A549 (cell line): ENCODE measurements around the gene RXFP2. TPM values are rescaled to one million over a fixed set of nuclear protein-coding genes. Genes with fewer than 3 reads are reported as not detected.

Experiments used
- ATAC-seq, 2 experiments: fragments of 200-7000 bp in 1 of 2; fragments of >200 bp in 1 of 2; cut with Nextera tagmentation in 1 of 2; cut with Tn5 transposase in 1 of 2; 3 replicates each; pipeline versions ENCODE4 v1.8.0 to v1.9.1; 2018 to 2020; ENCODE audit warnings: mild to moderate bottlenecking in 1 of 2, moderate library complexity in 1 of 2
- CTCF ChIA-PET: fragments of 300-600 bp; sonication (Branson Sonifier 250); formaldehyde crosslinking; extraction: SDS; loops from one replicate; lab custom pipeline; 2021; ENCODE audit warnings: antibody characterized with exemption, inconsistent platforms; lab: Yijun Ruan, JAX
- POLR2A ChIA-PET: fragments of 350-600 bp; formaldehyde crosslinking; extraction: SDS; loops from one replicate; lab custom pipeline; 2021; ENCODE audit warnings: antibody characterized with exemption, inconsistent platforms; lab: Yijun Ruan, JAX
- DNase-seq, 2 experiments: peaks; one replicate each; pipeline versions ENCODE4 v3.0.0 to v3.0.0-alpha.2; 2011 to 2016; ENCODE audit warnings: low read depth in 1 of 2, low spot score in 1 of 2
- FAIRE-seq: peaks from 2 replicates; lab custom pipeline; 2011; peaks lifted over from hg19 to GRCh38; lab: Jason Lieb, UNC
- H3K27ac ChIP-seq, 2 experiments: fragments of >200 bp; sonication (Bioruptor Twin); formaldehyde crosslinking; 3 replicates each; pipeline ENCODE4 v1.5.1; 2016 to 2017
- H3K4me1 ChIP-seq: fragments of >200 bp; sonication (Bioruptor Twin); formaldehyde crosslinking; 3 replicates; pipeline ENCODE4 v1.6.1; 2016
- H3K4me2 ChIP-seq: fragments of >200 bp; sonication (Bioruptor Twin); formaldehyde crosslinking; 3 replicates; pipeline ENCODE4 v1.6.1; 2016
- H3K4me3 ChIP-seq: fragments of >200 bp; sonication (Bioruptor Twin); formaldehyde crosslinking; 3 replicates; pipeline ENCODE4 v1.5.1; 2016
- H3K9me3 ChIP-seq: fragments of >200 bp; sonication (Bioruptor Twin); formaldehyde crosslinking; 3 replicates; pipeline ENCODE4 v1.6.1; 2016
- ATOH8 ChIP-seq: fragments of 250-450 bp; sonication (Bioruptor Pico); IDR thresholded peaks from 2 replicates; pipeline ENCODE4 v1.5.0; 2020; ENCODE audit warnings: low read depth, mild to moderate bottlenecking, moderate library complexity
- BHLHE40 ChIP-seq: IDR thresholded peaks from 2 replicates; pipeline ENCODE4 v1.6.1; 2012; ENCODE audit warnings: low read depth, low read length, inconsistent platforms
- CHD4 ChIP-seq: fragments of 200-600 bp; sonication (generic); IDR thresholded peaks from 2 replicates; pipeline ENCODE4 v1.6.1; 2016; ENCODE audit warnings: antibody characterized with exemption, mild to moderate bottlenecking, borderline replicate concordance
- EHF ChIP-seq: fragments of 250-450 bp; sonication (Bioruptor Pico); IDR thresholded peaks from 2 replicates; pipeline ENCODE4 v1.5.0; 2020; ENCODE audit warnings: mild to moderate bottlenecking
- EHMT2 ChIP-seq: fragments of 200-600 bp; sonication (generic); IDR thresholded peaks from 2 replicates; pipeline ENCODE4 v1.6.1; 2016; ENCODE audit warnings: antibody characterized with exemption, low read depth, mild to moderate bottlenecking, moderate library complexity
- EP300 ChIP-seq, 2 experiments: fragments of >200 bp; sonication (Bioruptor Twin); formaldehyde crosslinking; IDR thresholded peaks; 2 replicates in 1 of 2; 3 replicates in 1 of 2; pipeline ENCODE4 v1.6.1; 2016 to 2017
- FOSB ChIP-seq: fragments of 250-450 bp; sonication (Bioruptor Pico); IDR thresholded peaks from 2 replicates; pipeline ENCODE4 v1.5.0; 2020; ENCODE audit warnings: mild to moderate bottlenecking, moderate library complexity
- FOXS1 ChIP-seq: fragments of 250-450 bp; sonication (Bioruptor Pico); IDR thresholded peaks from 2 replicates; pipeline ENCODE4 v1.5.0; 2020; ENCODE audit warnings: mild to moderate bottlenecking, moderate library complexity
- HOXB13 ChIP-seq: fragments of 250-450 bp; sonication (Bioruptor Pico); IDR thresholded peaks from 2 replicates; pipeline ENCODE4 v1.5.0; 2020; ENCODE audit warnings: low read depth, mild to moderate bottlenecking, moderate library complexity
- JUN ChIP-seq, 2 experiments: fragments of >200 bp; sonication (Bioruptor Twin); formaldehyde crosslinking; IDR thresholded peaks; 2 replicates in 1 of 2; 3 replicates in 1 of 2; pipeline ENCODE4 v1.6.1; 2016 to 2017
- JUNB ChIP-seq: fragments of >200 bp; sonication (Bioruptor Twin); formaldehyde crosslinking; IDR thresholded peaks from 2 replicates; pipeline ENCODE4 v1.6.1; 2016
- KDM5A ChIP-seq: fragments of 200-600 bp; sonication (generic); IDR thresholded peaks from 2 replicates; pipeline ENCODE4 v1.6.1; 2016; ENCODE audit warnings: antibody characterized with exemption, mild to moderate bottlenecking
- MAFK ChIP-seq: fragments of 450-650 bp; IDR thresholded peaks from 2 replicates; pipeline ENCODE4 v1.6.1; 2014; ENCODE audit not compliant: partially characterized antibody
- NFE2L2 ChIP-seq: fragments of 150-350 bp; conservative IDR thresholded peaks from 2 replicates; pipeline ENCODE4 v1.6.1; 2014; ENCODE audit warnings: low read length
- POLR2A ChIP-seq: IDR thresholded peaks from 2 replicates; pipeline ENCODE4 v1.6.1; 2012; ENCODE audit warnings: mild to moderate bottlenecking, low read length
- RAD21 ChIP-seq, 2 experiments: fragments of >200 bp in 1 of 2; sonication (Bioruptor Twin) in 1 of 2; formaldehyde crosslinking in 1 of 2; IDR thresholded peaks in 1 of 2; conservative IDR thresholded peaks in 1 of 2; 2 replicates in 1 of 2; 3 replicates in 1 of 2; pipeline ENCODE4 v1.6.1; 2012 to 2018; ENCODE audit warnings: inconsistent platforms in 1 of 2
- REST ChIP-seq: fragments of 200-600 bp; sonication (generic); IDR thresholded peaks from 2 replicates; pipeline ENCODE4 v1.6.1; 2016; ENCODE audit warnings: antibody characterized with exemption, mild to moderate bottlenecking, moderate library complexity
- RFX5 ChIP-seq: fragments of 450-650 bp; IDR thresholded peaks from 2 replicates; pipeline ENCODE4 v1.7.1; 2014; ENCODE audit warnings: antibody characterized with exemption, mild to moderate bottlenecking, moderate library complexity
- SMC3 ChIP-seq: fragments of >200 bp; sonication (Bioruptor Twin); formaldehyde crosslinking; IDR thresholded peaks from 3 replicates; pipeline ENCODE4 v1.6.1; 2018; ENCODE audit warnings: inconsistent platforms
- TP53 ChIP-seq: fragments of 250-450 bp; sonication (Bioruptor Pico); IDR thresholded peaks from 2 replicates; pipeline ENCODE4 v1.5.0; 2021; ENCODE audit warnings: mild to moderate bottlenecking, moderate library complexity
- WGBS: methylation state at CpG from one replicate; pipeline ENCODE4 v1.1.6; 2017; ENCODE audit errors: missing lambda C conversion rate; 5-methylcytosine and 5-hydroxymethylcytosine counted together
- polyA plus RNA-seq, 4 experiments: library from polyadenylated mRNA; depleted of rRNA in 3 of 4; stranded (reverse); fragments of >200 nt; fragmentation: RNase III in 1 of 4; extraction: RNeasy Plus Mini Kit Qiagen cat#74134 plus additional on column Dnase treatment in 1 of 4; gene quantifications; 2 replicates in 3 of 4; 3 replicates in 1 of 4; pipeline ENCODE4 v1.2.3, GENCODE V29; 2011 to 2017
- TF ChIP-seq, protein P1 (sequence below): fragments of 150-350 bp; IDR thresholded peaks from 2 replicates; pipeline ENCODE4 v1.6.1; 2014; ENCODE audit warnings: low read depth, mild to moderate bottlenecking, low read length

RXFP2 gene
- polyA plus RNA-seq, 2 of the 4 experiments (the other 2 are of a cell fraction) = not detected

GRCh38 chr13:31775148-31775547, 35.8 kb downstream of the RXFP2 start:
- Histone ChIP-seq H3K4me1 (no peaks in the 10 kb centered on the region), H3K9me3 (no peaks in the 10 kb centered on the region), H3K27ac (no peak overlapping the region), H3K4me2 (no peak overlapping the region), H3K4me3 (no peak overlapping the region)
- DNase-seq (no peak), ATAC-seq (no peak), FAIRE-seq (no peak)
- TF ChIP-seq EHMT2 (no peak), TP53 (no peak), NFE2L2 (no peak), JUN (IDR thresholded peaks at IDR 0.05) (no peak), RFX5 (no peak), POLR2A (no peak), RAD21 (conservative IDR thresholded peaks at IDR 0.05 in 1 of 2, IDR thresholded peaks at IDR 0.05 in 1 of 2) (no peak), BHLHE40 (no peak), EP300 (IDR thresholded peaks at IDR 0.05) (no peak), CHD4 (no peak), KDM5A (no peak), HOXB13 (CRISPR knock-in tag) (no peak), JUNB (no peak), MAFK (no peak), EHF (CRISPR knock-in tag) (no peak)
- TF ChIP-seq, protein P1, sequence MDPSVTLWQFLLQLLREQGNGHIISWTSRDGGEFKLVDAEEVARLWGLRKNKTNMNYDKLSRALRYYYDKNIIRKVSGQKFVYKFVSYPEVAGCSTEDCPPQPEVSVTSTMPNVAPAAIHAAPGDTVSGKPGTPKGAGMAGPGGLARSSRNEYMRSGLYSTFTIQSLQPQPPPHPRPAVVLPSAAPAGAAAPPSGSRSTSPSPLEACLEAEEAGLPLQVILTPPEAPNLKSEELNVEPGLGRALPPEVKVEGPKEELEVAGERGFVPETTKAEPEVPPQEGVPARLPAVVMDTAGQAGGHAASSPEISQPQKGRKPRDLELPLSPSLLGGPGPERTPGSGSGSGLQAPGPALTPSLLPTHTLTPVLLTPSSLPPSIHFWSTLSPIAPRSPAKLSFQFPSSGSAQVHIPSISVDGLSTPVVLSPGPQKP = no peak
- POLR2A ChIA-PET = no interaction called here
- WGBS = 85% methylated on average over 2 of the region's 2 CpGs
- CTCF ChIA-PET = no interaction called here

DNA sequence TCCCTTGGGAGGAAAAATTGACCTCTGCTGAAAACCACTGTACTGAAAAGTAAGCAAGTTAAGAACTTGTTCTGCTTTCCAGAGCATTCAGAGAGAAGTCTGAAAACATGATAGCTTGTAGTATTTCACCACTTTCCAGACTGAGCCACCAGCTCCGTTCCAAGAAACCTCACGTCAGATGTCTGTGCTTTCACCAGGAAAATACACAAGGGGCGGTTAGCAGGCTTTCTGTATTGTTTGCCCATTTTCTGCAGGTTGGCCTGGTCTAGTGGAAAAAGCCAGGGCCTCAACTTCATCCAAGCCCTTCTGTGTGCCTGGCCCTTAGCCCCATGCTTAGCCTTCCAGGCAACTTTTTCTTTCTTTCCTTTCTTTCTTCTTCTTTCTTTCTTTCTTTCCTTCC, 36.4 kb downstream of the RXFP2 start:
- no peak for ATAC-seq

DNA sequence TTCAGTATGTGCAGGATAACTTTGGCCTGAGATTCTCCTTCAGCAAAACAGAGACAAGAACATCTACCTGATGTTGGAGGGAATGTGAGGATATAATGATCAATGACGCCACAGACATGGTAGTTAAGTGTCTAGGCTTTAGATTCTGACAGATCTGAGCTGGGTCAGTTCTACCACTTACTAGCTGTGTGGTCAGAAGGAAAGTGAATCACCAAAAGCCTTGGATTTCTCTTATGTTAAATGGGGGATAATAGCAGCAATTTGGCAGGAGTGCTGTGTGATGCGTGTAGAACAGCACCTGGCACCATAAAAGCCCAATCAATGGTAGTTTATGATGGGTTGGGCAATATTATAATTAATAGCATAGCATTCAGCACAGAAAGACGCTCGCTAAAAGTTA, 41.7 kb downstream of the RXFP2 start:
- H3K27ac ChIP-seq = no peak overlapping the region
- no peak overlapping the region for H3K4me2 ChIP-seq
- ATAC-seq (no peak), FAIRE-seq (no peak), DNase-seq (no peak)
- no peak overlapping the region for H3K4me3 ChIP-seq
- TF ChIP-seq REST (no peak), TP53 (no peak), ATOH8 (CRISPR knock-in tag) (no peak), FOSB (CRISPR knock-in tag) (no peak), EHF (CRISPR knock-in tag) (no peak)
- CTCF ChIA-PET = no interaction called here
- H3K9me3 ChIP-seq = no peaks in the 10 kb centered on the region
- WGBS = 1% methylated on average over 4 of the region's 4 CpGs
- H3K4me1 ChIP-seq = no peaks in the 10 kb centered on the region
- POLR2A ChIA-PET = no interaction called here

More for the DNA sequence above, 36.4 kb downstream of the RXFP2 start:
- Histone ChIP-seq H3K9me3 (no peaks in the 10 kb centered on the region), H3K27ac (no peak overlapping the region), H3K4me3 (no peak overlapping the region)
- no peak for FAIRE-seq
- 0% methylated on average over 3 of the region's 3 CpGs for WGBS
- CTCF ChIA-PET = no interaction called here
- no peak for TF ChIP-seq SMC3
- no peak for TF ChIP-seq NFE2L2
- TF ChIP-seq EP300 (IDR thresholded peaks at IDR 0.05) = no peak
- no peak for TF ChIP-seq FOXS1 (CRISPR knock-in tag)
- TF ChIP-seq, all 56 proteins: peak for 0
- POLR2A ChIA-PET = no interaction called here
- DNase-seq = no peak
- Histone ChIP-seq H3K4me1 (no peaks in the 10 kb centered on the region), H3K4me2 (no peak overlapping the region)
